Measurements from ENCODE around the gene HERC2. TPM values are rescaled to one million over a fixed set of nuclear protein-coding genes. Genes with fewer than 3 reads are reported as not detected.
"Not testable (repeated sequence)": the region's sequence is repeated elsewhere in the genome, so short reads cannot be mapped to it uniquely, and the experiment has no call there.

The HERC2 gene
- total RNA-seq, 1 experiment from 2014 or later, result 22.3 TPM

DNA sequence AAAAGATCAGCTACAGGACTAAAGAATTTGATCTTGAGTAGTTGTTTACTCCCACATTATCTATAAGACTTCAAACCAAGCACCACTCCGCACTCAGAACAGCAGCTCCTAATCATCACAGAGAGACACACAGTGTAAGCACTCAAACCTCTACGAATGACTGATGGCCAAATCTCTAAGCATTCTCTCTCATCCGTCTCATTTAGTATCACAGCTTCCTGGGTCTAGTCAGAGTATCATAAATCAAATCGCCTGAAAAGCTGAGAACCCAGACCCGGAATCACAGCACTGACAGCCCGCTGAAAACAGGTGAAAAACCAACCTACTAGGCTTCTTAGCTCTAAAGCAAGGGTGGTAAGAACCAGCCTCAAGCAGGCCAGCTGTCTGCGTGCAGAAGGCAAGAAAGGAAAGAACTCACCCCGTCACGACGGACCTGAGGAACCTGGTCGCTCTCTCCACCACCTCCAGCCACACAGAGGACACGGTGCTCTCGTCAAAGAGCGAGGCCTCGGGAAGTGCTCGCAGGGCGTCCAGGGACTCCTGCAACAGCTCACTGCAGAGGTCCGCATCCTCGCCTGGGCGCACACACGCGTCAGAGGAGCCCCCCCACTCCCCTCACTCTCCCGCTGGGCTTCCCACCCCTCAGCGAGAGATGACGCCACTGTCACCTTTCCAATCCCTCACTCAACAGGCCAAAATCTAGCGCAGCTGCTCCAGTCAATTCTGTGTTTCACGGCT is 47.9 kb downstream of the HERC2 start:
- no peak for DNase-seq (ENCODE audit: low read depth)

DNA sequence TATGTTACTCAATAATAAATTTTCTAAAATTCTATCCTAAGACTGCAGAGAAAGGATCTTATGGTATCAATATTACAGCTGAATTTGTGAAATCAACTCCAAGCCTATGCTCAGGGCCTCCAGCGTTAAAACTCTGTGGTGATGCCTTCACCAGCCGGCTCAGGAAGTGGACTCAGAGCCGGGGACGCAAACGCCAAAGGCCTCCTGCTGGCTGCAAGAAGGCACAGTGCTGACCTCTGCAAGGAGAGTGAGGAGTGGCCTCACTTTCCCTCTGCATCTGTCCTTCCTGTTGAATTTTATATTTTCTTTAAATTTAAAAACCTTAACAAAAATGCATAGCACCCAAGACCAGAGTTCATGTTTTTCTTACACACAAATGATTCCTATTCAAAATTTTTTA is 48.5 kb downstream of the HERC2 start:
- no peak for DNase-seq (ENCODE audit: low read depth)

- no peak for DNase-seq (ENCODE audit: low read depth)
Measured at GRCh38 chr15:28272587-28272986, 49.4 kb downstream of the HERC2 start.

DNA sequence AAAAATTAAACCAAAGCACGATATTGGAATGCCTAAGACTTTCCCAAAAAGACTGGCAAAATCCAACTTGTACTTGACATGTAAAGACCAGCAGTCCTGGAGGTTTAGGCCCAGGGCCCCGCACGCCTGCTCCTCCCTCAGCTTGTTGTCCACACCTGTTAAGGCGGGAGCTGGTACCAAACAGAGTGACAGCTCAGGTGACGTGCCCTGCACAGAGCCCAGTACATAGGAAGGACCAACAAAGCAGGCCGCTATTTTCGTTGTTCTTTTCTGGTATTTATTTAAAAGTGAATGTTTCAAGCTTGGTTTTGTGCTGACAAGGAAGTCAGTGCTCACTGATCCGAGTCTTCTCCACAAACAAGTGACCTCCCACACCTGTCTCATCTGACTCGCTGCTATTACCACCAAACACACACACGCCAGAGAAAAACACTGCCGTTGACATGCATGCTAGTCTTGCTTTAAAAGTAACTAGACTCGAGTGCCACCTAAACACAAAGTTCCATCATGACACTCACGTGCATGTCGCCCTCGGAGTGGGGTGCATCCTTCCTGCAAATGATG is 50.2 kb downstream of the HERC2 start:
- no peak for DNase-seq (ENCODE audit: low read depth)

DNA sequence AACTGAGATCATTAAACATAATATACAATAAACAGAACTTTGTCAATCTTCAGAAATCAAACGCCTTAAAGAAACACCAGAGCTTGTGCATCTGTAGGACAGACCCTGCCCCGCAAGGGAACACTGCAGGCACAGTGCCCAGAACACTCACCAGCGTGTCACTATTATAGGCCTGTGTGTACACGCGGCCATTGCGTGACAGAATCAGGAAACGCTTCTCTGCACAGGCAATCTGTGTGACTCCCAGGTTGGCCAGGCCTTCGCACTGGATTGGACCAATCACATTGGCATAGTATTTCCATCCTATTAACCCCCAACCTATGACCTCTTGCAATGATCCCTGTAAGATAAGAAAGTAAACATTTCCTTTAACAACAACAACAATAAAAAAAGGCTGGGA is 52.9 kb downstream of the HERC2 start:
- DNase-seq (ENCODE audit: low read depth), result no peak

GRCh38 chr15:28267727-28268126 is 54.3 kb downstream of the HERC2 start:
- DNase-seq (ENCODE audit: low read depth), result no peak

GRCh38 chr15:28265334-28266019 is 56.5 kb downstream of the HERC2 start:
- no peak for DNase-seq (ENCODE audit: low read depth)

GRCh38 chr15:28264166-28264565 is 57.8 kb downstream of the HERC2 start:
- no peak for DNase-seq (ENCODE audit: low read depth)

DNA sequence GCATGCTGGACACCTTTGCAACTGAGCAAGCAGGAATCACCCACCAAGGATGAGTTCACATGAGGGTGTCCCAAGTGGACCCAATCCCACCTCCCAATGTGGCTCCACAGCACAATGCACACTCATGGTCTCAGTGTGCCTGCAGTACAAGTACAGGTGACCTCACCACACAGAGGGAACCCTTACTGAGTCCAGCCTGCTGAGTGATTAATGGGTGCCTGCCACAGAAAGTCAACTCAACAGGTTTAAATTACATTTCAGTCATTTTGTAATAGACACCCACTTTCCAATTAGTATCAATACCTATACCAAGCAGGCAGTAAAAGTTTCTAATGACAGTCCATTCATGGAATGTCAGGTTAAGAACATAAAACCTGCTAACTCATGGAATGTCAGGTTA is 59.5 kb downstream of the HERC2 start:
- no peak for DNase-seq (ENCODE audit: low read depth)

DNA sequence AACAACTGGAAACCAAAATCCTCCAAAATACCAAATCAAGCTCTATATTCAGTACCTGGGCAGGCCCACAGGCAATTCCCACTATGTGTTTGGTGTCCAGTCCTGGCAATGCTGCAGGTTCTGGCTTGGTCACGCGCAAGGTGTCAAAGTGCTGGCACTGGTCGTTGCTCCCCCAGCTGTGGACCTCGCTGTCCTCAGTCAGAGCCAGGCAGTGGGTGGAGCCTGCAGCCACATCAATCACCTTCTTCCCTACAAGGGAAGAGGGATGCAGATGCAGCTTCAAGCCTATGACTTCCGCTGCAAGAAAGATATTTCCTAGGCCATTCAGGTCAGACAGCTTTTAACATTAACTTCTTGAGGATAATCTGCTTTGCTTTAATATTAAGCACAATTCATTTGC is 61.3 kb downstream of the HERC2 start:
- no peak for DNase-seq (ENCODE audit: low read depth)

DNA sequence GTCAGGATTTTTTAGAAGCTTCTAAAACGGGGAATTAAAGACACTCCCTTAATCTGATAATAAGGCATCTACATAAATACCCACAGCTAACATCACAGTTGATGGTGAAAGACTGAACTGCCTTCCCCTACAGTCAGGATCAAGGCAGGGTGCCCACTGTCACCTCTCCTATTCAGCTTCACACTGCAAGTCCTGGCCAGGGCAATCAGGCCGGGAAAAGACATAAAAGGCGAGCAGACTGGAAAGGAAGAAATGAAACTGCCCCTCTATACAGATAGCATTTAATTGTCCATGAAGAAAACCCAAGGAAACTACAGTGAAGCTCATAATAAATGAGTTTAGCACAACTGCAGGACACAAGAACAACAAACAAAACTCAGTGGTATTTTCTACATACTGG is 61.7 kb downstream of the HERC2 start:
- no peak for DNase-seq (ENCODE audit: low read depth)

- DNase-seq (ENCODE audit: low read depth), result no peak
Measured at GRCh38 chr15:28255965-28256364, 66.0 kb downstream of the HERC2 start.

DNA sequence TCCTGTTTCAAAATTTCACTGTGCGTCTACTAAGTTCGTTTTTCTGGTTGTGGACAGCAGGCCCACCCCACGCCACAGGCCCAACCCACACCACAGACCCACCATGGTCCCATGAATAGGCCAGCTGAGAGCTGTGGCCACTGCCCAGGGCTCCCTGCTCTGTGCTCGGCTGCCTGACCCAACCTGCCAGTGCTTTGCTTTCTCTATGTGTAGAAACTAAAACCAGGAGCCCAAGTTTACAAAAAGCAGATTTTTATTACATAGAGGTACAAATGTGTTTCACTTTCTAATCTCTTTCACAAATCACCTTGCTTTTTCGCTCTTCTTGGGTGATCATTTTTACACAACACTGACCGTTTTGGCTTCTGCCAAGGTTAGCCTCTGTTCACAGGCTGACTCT is 69.1 kb downstream of the HERC2 start:
- no peak for DNase-seq (ENCODE audit: low read depth)

GRCh38 chr15:28246605-28247004 is 75.4 kb downstream of the HERC2 start:
- DNase-seq (ENCODE audit: low read depth), result no peak

GRCh38 chr15:28243901-28244300 is 78.1 kb downstream of the HERC2 start:
- no peak for DNase-seq (ENCODE audit: low read depth)

DNA sequence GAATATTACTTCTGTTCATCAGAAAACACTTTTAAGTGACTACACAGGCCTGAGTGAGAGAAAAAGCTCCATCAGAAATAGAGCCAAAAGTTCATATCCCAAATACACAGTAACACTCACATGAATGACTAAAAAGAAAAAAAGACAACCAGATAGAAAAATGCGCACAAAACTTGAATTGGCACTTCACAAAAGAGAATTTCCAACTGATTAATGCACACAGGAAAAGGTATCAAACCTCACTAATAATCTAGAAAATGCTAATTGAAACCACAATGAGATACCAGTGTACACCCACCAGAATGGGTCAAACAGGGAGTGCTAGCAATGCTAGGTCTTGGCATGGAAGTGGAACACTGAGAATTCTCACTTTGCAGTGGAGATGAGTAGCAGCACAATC is 78.6 kb downstream of the HERC2 start:
- no peak for DNase-seq (ENCODE audit: low read depth)

DNA sequence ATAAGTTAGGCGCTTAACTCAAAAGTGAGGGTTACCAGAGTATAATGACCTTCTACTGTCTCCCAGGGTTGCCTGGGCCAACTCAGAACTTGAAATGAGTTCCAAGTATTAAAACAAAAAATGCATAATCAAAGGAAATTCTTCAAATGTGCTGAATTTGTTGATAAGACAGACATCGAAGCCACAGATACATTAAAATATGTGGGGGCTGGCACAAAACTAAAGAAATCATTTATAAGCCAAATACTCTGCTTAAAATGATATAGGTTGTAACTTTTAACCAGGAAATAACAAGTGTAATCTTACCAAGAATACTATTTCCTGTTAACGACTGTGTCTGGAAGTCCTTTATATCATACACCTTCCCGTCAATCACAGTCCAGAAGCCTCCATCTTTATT is 83.7 kb downstream of the HERC2 start:
- not testable (repeated sequence) for DNase-seq (ENCODE audit: low read depth)

GRCh38 chr15:28231743-28232142 is 90.2 kb downstream of the HERC2 start:
- not testable (repeated sequence) for DNase-seq (ENCODE audit: low read depth)

DNA sequence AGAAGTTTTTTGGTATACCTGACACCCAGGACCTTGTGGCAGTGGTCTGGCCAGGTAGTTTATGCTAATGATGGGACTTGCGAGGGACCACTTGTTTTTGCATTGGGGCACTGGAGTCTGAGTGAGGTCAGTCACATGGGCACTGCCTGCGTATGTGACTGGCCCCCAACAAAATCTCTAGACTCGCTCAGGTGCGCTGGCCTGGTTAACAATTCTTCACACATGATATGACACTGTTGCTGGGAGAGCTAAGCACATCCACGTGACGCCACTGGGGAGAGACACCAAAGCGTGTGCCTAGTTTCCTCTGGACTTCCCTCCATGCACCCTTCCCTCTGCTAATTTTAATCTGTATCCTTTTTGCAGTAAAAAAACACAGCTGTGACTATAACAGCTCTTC is 90.6 kb downstream of the HERC2 start:
- DNase-seq (ENCODE audit: low read depth), result not testable (repeated sequence)

DNA sequence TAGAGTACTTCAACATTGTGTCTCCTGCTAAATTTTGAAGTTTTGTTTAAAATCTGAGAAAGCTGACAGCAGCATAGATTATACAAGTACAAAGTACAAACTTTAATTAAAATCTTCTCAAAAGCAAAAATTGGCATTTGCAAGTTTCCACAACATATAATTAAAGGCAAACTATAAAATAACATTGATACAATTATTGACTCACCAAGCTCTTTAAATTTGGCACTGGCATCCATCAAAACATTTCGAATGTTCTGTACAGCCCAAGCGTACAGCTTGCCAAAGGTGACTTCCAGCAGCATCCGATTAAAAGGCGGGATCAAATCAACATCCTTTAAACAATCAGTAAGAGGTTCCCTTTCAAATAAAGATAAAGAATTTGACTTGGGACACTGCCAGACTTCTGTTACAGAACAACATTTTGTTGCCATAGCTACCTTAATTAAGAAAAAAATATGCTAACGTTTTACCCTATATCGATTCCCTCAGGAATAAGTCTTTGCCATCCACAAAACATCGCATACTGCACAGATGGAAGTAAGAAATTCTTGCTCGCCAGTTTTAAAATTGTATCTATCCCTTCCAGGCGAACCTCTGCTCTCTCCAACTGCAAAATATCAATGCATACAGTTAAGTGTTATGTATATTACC is 92.9 kb downstream of the HERC2 start:
- not testable (repeated sequence) for DNase-seq (ENCODE audit: low read depth)

- DNase-seq (ENCODE audit: low read depth), result no peak
Measured at GRCh38 chr15:28228096-28228495, 93.9 kb downstream of the HERC2 start.

DNA sequence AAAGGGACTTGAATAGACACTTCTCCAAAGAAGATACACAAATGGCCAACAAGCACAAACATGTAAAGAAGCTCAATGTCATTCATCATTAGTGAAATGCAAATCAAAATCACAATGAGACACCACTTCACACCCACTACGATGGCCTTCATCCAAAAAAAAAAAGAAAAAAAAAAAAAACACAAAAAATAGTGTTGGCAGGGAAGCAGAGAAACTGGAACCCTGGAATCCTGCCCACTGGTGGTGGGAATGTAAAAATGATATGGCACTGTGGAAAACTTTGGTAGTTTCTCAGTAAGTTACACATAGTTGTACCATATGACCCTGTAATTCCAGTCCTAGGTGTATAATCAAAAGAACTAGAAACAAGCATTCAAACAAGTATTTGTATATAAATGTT is 94.7 kb downstream of the HERC2 start:
- peak; percentile 5 for DNase-seq (ENCODE audit: low read depth)

DNA sequence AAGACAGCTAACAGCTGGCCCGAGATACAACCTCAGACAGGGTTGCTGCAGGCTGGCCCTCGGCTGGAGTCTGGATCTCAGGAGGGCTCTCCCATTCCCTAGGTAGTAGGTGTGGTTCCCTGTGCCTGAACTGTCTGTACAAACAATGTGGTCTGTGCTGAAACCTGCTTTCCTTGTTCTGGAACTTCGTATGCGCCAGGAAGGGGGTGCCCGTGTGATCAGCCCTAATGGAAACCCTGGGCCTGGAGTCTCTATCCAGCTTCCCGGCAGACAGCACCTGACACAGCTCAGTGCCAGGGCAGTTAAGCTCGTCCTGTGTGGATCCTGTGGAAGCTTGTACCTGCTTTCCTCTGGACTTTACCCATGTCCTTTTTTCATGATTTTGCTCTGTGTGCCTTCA is 99.4 kb downstream of the HERC2 start:
- not testable (repeated sequence) for DNase-seq (ENCODE audit: low read depth)
